RWPE2 (cell line): ENCODE results near the gene DOCK8.

Experiments used
- ATAC-seq: fragments of 200-7000 bp; cut with Tn5 transposase; 3 replicates; pipeline ENCODE4 v1.9.1; 2021; ENCODE audit warnings: low read depth
- DNase-seq: peaks from one replicate; pipeline ENCODE4 v3.0.0-alpha.2; 2020; ENCODE audit warnings: low spot score
- H3K27ac ChIP-seq: fragments of 450-650 bp; 2 replicates; pipeline ENCODE4 v1.5.1; 2017; ENCODE audit warnings: mild to moderate bottlenecking; ENCODE audit not compliant: poor library complexity, severe bottlenecking
- H3K27me3 ChIP-seq: fragments of 250-450 bp; sonication (Bioruptor Pico); 2 replicates; pipeline ENCODE4 v1.5.1; 2021; ENCODE audit warnings: mild to moderate bottlenecking, moderate library complexity; ENCODE audit not compliant: insufficient read depth, poor library complexity, severe bottlenecking
- H3K36me3 ChIP-seq: fragments of 250-450 bp; sonication (Bioruptor Pico); 2 replicates; pipeline ENCODE4 v1.5.1; 2020; ENCODE audit warnings: low read depth, mild to moderate bottlenecking, moderate library complexity
- H3K4me1 ChIP-seq: fragments of 250-450 bp; sonication (Bioruptor Pico); 2 replicates; pipeline ENCODE4 v1.5.1; 2021; ENCODE audit warnings: mild to moderate bottlenecking, moderate library complexity; ENCODE audit not compliant: insufficient read depth, poor library complexity, severe bottlenecking
- H3K4me3 ChIP-seq: fragments of 250-450 bp; sonication (Bioruptor Pico); 2 replicates; pipeline ENCODE4 v1.5.1; 2021; ENCODE audit warnings: mild to moderate bottlenecking, moderate library complexity; ENCODE audit not compliant: severe bottlenecking
- H3K9me3 ChIP-seq: fragments of 250-450 bp; sonication (Bioruptor Pico); 2 replicates; pipeline ENCODE4 v1.5.1; 2021; ENCODE audit warnings: mild to moderate bottlenecking, moderate library complexity; ENCODE audit not compliant: severe bottlenecking
- TF ChIP-seq, protein P1 (sequence below): fragments of 450-650 bp; IDR thresholded peaks from one replicate; pipeline ENCODE4 v1.5.1; 2017; ENCODE audit warnings: mild to moderate bottlenecking, moderate library complexity; ENCODE audit not compliant: poor library complexity, severe bottlenecking

Gene DOCK8

DNA sequence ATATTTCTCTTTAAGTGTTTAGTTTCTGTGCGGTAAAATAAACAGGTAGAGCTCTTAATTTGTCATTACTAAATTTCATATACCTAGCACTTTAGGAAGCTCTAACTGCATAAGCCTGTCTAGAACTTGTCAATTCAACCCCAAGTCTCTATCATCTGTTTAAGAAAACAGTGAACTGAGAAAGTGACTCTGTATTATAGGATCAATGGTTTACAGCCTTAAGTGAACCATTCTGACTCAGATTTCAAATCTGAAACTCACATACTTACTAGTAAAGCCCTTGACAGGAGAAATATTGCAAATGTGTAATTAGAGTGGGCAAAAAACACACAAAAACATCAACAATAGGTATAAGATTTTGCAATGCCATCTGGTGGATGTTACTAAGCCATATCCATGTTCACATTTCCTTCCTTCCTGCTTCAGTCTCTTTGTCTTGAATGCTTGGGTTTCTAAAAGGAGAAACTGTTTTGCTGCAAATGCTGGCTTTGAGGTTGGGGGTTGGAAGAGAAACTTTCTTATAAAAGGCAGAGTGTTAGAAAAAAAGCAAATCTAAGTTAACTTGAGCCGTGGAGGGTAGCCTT lies 101.8 kb downstream of the DOCK8 start:
- no peak overlapping the region for H3K4me3 ChIP-seq
- no peaks in the 10 kb centered on the region for H3K36me3 ChIP-seq
- ATAC-seq (no peak), DNase-seq (no peak)
- TF ChIP-seq, protein P1, sequence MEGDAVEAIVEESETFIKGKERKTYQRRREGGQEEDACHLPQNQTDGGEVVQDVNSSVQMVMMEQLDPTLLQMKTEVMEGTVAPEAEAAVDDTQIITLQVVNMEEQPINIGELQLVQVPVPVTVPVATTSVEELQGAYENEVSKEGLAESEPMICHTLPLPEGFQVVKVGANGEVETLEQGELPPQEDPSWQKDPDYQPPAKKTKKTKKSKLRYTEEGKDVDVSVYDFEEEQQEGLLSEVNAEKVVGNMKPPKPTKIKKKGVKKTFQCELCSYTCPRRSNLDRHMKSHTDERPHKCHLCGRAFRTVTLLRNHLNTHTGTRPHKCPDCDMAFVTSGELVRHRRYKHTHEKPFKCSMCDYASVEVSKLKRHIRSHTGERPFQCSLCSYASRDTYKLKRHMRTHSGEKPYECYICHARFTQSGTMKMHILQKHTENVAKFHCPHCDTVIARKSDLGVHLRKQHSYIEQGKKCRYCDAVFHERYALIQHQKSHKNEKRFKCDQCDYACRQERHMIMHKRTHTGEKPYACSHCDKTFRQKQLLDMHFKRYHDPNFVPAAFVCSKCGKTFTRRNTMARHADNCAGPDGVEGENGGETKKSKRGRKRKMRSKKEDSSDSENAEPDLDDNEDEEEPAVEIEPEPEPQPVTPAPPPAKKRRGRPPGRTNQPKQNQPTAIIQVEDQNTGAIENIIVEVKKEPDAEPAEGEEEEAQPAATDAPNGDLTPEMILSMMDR = peak; percentile 28
- no peaks in the 10 kb centered on the region for H3K4me1 ChIP-seq
- no peak overlapping the region for H3K27ac ChIP-seq
- H3K27me3 ChIP-seq = no peaks in the 10 kb centered on the region
- H3K9me3 ChIP-seq = no peaks in the 10 kb centered on the region

- no peaks in the 10 kb centered on the region for H3K36me3 ChIP-seq
- DNase-seq (no peak), ATAC-seq (no peak)
- no peak overlapping the region for H3K27ac ChIP-seq
- H3K4me3 ChIP-seq = no peak overlapping the region
- H3K9me3 ChIP-seq = no peaks in the 10 kb centered on the region
- H3K4me1 ChIP-seq = no peaks in the 10 kb centered on the region
- H3K27me3 ChIP-seq = no peaks in the 10 kb centered on the region
- TF ChIP-seq, protein P1 = no peak
These were observed 104.0 kb downstream of the DOCK8 start for GRCh38 chr9:318646-319045.

DNA sequence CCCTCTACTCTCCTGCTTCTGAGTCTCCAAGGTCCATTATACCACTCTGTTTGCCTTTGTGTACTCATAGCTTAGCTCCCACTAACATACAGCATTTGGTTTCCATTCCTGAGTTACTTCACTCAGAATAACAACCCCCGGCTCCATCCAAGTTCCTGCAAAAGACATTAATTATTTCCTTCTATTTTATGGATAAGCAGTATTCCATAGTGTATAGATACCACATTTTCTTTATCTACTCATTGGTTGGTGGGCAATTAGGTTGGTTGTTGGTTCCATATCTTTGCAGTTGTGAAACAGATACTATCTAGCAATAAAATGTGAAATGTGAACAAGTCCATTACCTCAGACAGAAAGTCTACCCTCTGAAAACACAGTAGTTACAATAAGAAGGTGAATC lies 110.3 kb downstream of the DOCK8 start:
- H3K27me3 ChIP-seq = peaks cover 2% of the 10 kb centered on the region
- DNase-seq (no peak), ATAC-seq (no peak)
- no peak overlapping the region for H3K27ac ChIP-seq
- no peaks in the 10 kb centered on the region for H3K9me3 ChIP-seq
- H3K4me1 ChIP-seq = no peaks in the 10 kb centered on the region
- TF ChIP-seq, protein P1 = no peak
- no peak overlapping the region for H3K4me3 ChIP-seq
- no peaks in the 10 kb centered on the region for H3K36me3 ChIP-seq

GRCh38 chr9:326667-327066 lies 112.0 kb downstream of the DOCK8 start:
- DNase-seq (no peak), ATAC-seq (no peak)
- Histone ChIP-seq H3K27me3 (peaks cover 2% of the 10 kb centered on the region), H3K4me3 (no peak overlapping the region), H3K36me3 (no peaks in the 10 kb centered on the region), H3K27ac (no peak overlapping the region), H3K9me3 (no peaks in the 10 kb centered on the region), H3K4me1 (no peaks in the 10 kb centered on the region)
- TF ChIP-seq, protein P1 = no peak

GRCh38 chr9:328453-328852 lies 113.8 kb downstream of the DOCK8 start:
- Histone ChIP-seq H3K9me3 (no peaks in the 10 kb centered on the region), H3K36me3 (no peaks in the 10 kb centered on the region), H3K27ac (no peak overlapping the region), H3K4me3 (no peak overlapping the region), H3K27me3 (peaks cover 2% of the 10 kb centered on the region), H3K4me1 (no peaks in the 10 kb centered on the region)
- DNase-seq (no peak), ATAC-seq (no peak)
- TF ChIP-seq, protein P1 = no peak
